Measurements from ENCODE around the gene CPNE2. TPM values are rescaled to one million over a fixed set of nuclear protein-coding genes. Genes with fewer than 3 reads are reported as not detected.

CPNE2 gene
- total RNA-seq, 1 donor = 20.3 TPM

GRCh38 chr16:57113042-57113453 is 20.7 kb downstream of the CPNE2 start:
- peak; percentile 25 for DNase-seq (ENCODE audit: low read depth)
- H3K4me3 ChIP-seq (ENCODE audit: low read depth, low read length) = no peak overlapping the region
- no peak for TF ChIP-seq CTCF (IDR thresholded peaks at IDR 0.05; ENCODE audit: insufficient read depth, low read length)

DNA sequence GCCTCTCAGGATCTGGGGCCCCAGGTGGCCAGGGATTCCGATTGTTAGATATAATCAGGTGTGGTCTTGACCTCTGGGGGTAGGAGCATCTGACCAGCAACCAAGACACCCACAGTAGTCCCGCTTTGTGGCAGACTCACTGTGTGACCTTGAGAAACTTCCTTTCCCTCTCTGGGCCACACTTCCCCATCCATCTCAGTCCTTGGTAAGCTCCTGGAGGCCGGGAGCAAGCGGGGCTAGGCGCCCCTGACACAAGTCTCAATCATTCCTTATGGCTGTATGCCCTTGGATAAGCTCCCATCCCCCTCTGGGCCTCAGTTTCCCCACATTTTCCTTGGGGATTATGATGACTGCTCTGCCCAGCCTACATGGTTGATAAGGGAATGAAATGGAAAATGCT is 21.3 kb downstream of the CPNE2 start:
- DNase-seq (ENCODE audit: low read depth) = no peak
- no peak overlapping the region for H3K4me3 ChIP-seq (ENCODE audit: low read depth, low read length)
- TF ChIP-seq CTCF (IDR thresholded peaks at IDR 0.05; ENCODE audit: insufficient read depth, low read length) = no peak

GRCh38 chr16:57115168-57115513 is 22.8 kb downstream of the CPNE2 start:
- H3K4me3 ChIP-seq (ENCODE audit: low read depth, low read length) = no peak overlapping the region
- TF ChIP-seq CTCF (IDR thresholded peaks at IDR 0.05; ENCODE audit: insufficient read depth, low read length) = no peak
- DNase-seq (ENCODE audit: low read depth) = no peak

GRCh38 chr16:57115514-57116182 is 23.3 kb downstream of the CPNE2 start:
- TF ChIP-seq CTCF (IDR thresholded peaks at IDR 0.05; ENCODE audit: insufficient read depth, low read length) = no peak
- H3K4me3 ChIP-seq (ENCODE audit: low read depth, low read length) = no peak overlapping the region
- no peak for DNase-seq (ENCODE audit: low read depth)

DNA sequence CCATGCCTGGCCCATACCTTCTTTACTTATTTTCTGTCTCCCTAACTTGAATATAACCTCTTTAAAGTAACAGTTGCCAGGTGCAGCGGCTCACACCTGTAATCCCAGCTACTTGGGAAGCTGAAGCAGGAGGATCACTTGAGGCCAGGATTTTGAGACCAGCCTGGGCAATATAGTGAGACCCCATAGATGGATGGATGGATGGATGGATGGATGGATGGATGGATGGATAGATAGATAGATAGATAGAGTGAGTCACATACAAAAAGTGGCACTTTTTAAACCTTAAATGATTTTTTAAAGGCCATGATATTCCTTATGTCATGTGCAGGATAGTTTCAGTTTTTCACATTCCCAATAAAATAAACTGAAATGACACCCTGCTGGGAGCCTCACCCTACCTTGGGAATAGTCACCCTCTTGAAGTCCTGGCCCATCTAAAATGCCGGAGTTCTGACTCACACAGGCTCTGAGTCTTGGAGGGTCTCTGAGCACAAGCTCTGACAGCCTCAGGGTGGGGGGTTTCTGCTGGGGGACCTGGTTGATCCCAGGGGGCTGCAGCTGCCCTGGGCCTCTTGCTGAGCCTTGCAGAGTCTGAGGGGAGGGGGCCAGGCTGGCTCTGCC is 26.2 kb downstream of the CPNE2 start:
- no peak overlapping the region for H3K4me3 ChIP-seq (ENCODE audit: low read depth, low read length)
- TF ChIP-seq CTCF (IDR thresholded peaks at IDR 0.05; ENCODE audit: insufficient read depth, low read length) = no peak
- DNase-seq (ENCODE audit: low read depth) = no peak

GRCh38 chr16:57123216-57123973 is 31.0 kb downstream of the CPNE2 start:
- H3K4me3 ChIP-seq (ENCODE audit: low read depth, low read length) = no peak overlapping the region
- DNase-seq (ENCODE audit: low read depth) = no peak
- TF ChIP-seq CTCF (IDR thresholded peaks at IDR 0.05; ENCODE audit: insufficient read depth, low read length) = no peak

Data from fibroblast of the aortic adventitia (primary cell).